ENCODE measurements around the gene BRICD5. TPM values are rescaled to one million over a fixed set of nuclear protein-coding genes. Genes with fewer than 3 reads are reported as not detected.

BRICD5 gene
- total and polyA plus RNA-seq, 2 of the 13 experiments (the other 11 are each of a cell fraction or from before 2014, with no cell fraction given), result 1.6 to 5.8 TPM

GRCh38 chr16:2213817-2214718 is 3.4 kb upstream of the BRICD5 start (continued):
- TF ChIP-seq RERE (CRISPR knock-in tag; IDR thresholded peaks at IDR 0.05; ENCODE audit: low read depth) (no peak), IRX3 (CRISPR knock-in tag; IDR thresholded peaks at IDR 0.05; ENCODE audit: borderline replicate concordance, low read depth) (0 out of 2 replicates have a peak, but pooled peaks have one; percentile 10), GATA4 (IDR thresholded peaks at IDR 0.05; ENCODE audit: borderline replicate concordance, low read depth) (no peak), SRF (IDR thresholded peaks at IDR 0.05; ENCODE audit: low read depth, low read length) (no peak), YY1 (IDR thresholded peaks at IDR 0.05; ENCODE audit: insufficient read depth, insufficient replicate concordance, low read depth, low read length) (peak; percentile 62)
